ENCODE results near the gene DIP2A.

Gene DIP2A

DNA sequence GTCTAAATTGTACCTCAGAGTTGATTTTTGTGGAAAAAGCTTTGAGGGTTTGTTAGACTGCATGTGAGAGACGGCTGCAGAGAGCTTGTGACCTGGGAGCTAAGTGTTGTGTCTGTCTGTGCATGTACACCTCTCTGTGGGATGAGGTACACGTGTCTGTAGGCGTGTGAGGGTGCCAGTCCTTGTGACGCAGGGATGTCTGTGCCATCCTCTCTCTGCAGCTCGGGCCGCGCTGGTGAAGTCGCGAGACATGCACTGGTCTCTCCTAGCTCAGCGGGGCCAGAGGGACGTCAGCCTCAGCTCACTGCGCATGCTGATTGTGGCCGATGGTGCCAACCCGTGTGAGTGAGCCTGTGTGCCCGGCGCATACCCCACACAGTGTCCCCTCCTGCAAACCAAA is 79.6 kb downstream of the DIP2A start:
- DNase-seq, result no peak

- no peak for DNase-seq
Measured at GRCh38 chr21:46538851-46539666, 80.4 kb downstream of the DIP2A start.

DNA sequence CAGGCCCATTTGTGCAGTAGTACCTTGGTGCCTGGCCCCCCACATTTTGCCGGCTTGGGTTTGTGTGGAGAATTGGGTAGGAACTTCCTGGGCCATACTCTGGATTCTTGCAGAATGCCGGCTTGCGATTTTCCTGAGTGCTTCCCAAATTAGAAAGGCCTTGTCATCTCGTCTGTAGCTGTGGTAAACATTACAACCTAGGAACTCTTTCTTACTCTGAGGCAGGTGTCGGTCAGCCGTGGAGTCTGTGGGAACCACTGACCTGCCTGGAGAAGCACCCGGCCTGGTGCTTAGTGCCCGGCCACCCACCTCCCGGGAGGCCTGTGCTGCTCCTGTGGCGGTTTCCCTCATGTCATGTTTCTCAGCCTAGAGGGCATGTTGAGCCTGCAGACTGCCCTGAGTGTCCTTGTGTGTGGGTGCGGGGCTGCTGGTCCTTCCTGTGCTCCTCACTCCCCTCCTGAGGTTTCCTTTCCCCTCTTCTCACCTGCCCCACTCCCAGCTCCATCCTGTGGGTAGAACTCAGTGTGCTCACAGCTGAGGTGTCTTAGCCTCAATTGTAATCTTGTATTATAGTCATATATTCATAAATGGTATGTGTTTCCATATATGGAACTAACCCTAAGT is 81.5 kb downstream of the DIP2A start:
- DNase-seq, result no peak

DNA sequence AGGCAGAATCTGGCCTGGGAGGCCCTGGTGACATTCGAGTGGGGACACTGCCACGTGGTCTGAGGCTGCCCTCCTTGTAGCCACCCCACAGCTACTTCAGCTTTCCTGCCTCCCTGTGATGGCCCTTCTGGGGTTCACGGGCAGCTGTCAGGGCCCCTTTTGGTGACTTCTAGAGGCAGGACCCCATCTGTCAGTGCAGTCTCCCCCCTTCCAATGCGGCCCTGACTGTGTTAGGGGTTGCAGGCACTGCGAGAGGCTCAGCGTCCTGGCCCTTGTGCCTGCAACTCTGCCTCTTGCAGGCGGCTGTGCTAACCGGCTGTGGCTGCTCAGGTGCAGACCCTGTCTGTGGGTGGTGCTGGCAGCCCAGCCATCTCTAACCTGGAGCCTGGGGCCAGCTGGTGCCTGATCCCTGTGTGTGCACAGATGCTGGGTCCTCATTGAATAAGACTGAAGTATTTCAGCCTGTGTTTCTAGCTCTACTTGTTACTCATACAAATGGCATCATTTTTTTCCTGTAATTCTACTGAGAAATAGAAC is 84.0 kb downstream of the DIP2A start:
- DNase-seq, result no peak

DNA sequence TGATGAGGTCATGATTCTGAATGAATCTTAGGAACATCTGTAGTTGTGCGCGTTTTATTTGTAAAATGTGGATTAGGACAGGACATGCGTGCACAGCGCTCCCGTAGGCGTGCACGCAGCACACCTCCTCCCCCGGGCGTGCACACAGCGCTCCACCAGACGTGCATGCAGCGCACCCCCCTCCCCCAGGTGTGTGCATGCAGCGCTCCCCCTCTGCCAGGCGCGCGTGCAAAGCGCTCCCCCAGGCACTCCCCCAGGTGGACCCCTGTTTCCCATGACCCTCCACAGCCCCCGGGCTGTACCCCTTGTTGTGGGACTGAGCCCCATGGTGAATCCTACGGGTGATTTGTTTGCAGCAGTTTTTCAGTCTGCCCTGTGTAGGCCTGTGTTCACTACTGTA is 84.6 kb downstream of the DIP2A start:
- DNase-seq, result no peak

DNA sequence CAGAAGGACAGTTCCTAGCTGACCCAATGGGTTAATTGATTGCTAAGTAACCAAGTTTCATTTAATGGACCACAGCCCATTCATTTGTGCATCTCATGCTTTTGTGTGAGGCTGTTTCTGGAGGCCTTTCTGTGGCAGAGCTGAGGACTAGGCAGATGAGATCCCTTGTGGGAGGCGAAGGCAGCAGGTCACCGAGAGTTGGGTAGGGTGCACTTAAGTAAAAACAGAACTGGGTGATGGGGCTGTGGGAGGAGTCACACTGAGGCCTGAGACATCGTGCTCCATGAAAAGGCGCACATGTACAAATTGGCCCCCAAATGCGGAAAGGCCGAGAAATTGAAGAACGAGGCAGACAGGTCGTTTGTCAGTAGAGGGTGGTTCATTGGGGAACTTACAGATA is 85.3 kb downstream of the DIP2A start:
- DNase-seq, result no peak

GRCh38 chr21:46544824-46545223 is 86.1 kb downstream of the DIP2A start:
- no peak for DNase-seq

GRCh38 chr21:46545363-46545762 is 86.7 kb downstream of the DIP2A start:
- no peak for DNase-seq

DNA sequence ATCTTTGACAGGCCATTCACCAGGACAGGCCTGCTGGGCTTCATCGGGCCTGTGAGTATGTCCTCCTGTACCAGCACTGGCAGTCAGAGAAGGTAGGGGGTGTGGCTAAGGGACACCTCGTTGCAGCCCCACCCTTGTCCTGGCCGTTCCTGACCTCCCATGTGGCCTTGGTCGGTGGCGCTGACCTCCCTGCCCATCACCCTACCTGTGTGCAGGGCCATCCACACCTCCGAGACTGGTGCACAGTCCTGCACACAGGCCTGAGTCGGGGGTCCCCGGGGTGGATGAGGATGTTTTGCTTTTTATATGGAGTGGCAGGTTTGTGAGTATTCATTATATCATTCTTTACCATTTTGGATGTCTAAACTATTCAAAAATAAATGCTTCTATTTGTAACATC is 87.2 kb downstream of the DIP2A start:
- no peak for DNase-seq

- no peak for DNase-seq
Measured at GRCh38 chr21:46546799-46547198, 88.1 kb downstream of the DIP2A start.

DNA sequence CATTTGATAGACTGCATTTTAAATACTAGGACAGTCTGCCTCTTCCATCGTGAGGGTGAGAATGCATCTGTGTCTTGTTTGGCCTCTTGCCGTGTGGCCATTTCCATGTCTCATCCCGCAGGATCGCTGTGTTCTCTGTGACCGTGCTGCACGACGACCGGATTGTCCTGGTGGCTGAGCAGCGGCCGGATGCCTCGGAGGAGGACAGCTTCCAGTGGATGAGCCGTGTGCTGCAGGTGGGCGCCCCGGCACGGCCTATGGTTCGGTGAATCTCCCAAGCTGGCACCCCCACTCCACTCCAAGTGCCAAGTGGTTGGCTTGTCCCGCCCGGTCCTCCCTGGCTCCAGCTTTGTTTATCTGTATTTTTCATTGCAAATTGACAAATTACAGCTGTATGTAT is 91.0 kb downstream of the DIP2A start:
- no peak for DNase-seq

GRCh38 chr21:46550116-46550941 is 91.6 kb downstream of the DIP2A start:
- DNase-seq, result no peak

- DNase-seq, result no peak
Measured at GRCh38 chr21:46551636-46552241, 93.0 kb downstream of the DIP2A start.

- no peak for DNase-seq
Measured at GRCh38 chr21:46552274-46552673, 93.6 kb downstream of the DIP2A start.

- no peak for DNase-seq
Measured at GRCh38 chr21:46552865-46553379, 94.2 kb downstream of the DIP2A start.

GRCh38 chr21:46553993-46554392 is 95.3 kb downstream of the DIP2A start:
- no peak for DNase-seq

DNA sequence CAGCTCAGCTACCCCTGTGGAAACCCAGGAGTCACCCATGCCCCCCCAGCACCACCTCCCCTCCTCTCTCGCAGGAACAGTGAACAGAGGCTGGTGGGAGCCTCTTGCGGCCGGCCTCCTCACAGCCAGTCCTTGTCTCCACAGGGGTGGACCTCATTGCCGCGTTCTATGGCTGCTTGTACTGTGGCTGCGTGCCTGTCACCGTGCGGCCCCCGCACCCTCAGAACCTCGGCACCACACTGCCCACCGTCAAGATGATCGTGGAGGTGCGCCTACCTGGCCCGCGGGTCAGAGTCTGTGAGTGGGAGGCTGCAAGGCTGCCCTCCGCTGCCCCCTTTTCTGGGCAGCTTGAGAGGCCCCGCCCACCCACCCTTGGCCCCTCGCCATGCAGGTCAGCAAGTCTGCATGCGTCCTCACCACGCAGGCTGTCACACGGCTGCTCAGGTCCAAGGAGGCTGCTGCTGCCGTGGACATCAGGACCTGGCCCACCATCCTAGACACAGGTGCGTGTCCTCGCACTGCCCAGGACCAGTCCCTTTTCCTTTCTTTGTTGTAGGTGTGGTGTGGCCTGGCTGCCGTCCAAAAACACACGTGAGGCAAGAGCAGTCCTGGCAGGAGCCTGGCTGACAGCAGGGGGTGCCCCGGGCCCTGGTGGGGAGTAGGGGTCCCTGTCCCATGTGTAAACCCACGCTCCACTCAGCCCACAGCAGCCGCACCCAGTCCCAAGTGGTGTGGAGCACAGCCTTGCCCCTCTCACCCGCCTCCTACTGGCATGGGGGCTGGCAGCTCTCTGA is 95.9 kb downstream of the DIP2A start:
- no peak for DNase-seq

GRCh38 chr21:46555225-46555617 is 96.5 kb downstream of the DIP2A start:
- DNase-seq, result no peak

DNA sequence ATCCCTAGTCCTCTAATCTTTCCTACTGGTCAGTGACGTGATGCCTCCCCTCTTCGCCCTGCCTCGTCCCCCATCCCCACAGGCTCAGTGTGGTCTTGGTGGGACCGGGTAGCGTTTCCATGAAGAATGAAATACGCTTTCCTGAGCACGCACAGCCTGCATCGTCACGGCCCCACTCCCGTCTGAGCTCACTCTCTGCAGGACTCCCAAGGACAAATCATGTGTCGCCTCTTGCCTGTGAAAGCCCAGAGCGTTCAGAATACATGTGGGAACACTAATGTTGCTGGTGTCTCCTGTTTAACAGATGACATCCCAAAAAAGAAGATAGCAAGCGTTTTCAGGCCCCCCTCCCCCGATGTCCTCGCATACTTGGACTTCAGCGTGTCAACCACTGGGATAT is 97.0 kb downstream of the DIP2A start:
- no peak for DNase-seq

- no peak for DNase-seq
Measured at GRCh38 chr21:46556802-46557201, 98.1 kb downstream of the DIP2A start.

DNA sequence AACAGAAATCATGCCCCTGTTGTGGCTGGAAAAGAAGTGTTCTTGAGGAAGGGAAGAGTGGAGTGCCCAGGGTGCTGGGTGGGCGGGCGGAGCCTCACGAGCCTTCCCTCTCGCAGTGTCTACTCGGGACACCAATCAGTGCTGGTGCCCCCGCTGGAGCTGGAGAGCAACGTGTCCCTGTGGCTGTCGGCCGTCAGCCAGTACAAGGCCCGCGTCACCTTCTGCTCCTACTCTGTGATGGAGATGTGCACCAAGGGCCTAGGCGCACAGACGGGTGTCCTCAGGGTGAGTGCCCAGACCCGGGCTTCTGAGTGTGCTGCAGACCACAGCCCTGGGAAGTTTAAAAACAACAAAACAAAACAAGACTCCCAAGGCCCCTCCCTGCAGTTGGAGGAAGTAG is 98.8 kb downstream of the DIP2A start:
- DNase-seq, result no peak

GRCh38 chr21:46557919-46558392 is 99.3 kb downstream of the DIP2A start:
- DNase-seq, result no peak

All from fibroblast of skin of right quadriceps (primary cell).